ENCODE measurements around the gene CXorf66.
"Not testable (repeated sequence)": the region's sequence is repeated elsewhere in the genome, so short reads cannot be mapped to it uniquely, and the experiment has no call there.

Gene CXorf66

DNA sequence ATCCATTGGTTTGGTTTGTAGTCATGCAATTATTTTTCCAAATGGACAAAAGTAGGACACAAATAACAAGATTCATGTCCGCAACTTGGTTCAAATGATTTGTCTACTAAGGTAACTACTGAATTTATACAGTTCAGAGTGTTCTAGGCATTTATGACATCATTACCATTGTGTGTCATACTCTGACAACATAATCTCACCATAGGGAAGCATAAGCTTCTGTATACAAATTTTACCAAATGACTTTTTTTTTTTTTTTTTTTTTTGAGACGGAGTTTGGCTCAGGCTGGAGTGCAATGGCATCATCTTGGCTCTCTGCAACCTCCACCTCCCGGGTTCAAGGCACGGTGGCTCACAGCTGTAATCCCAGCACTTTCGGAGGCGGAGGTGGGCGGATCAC is at the start of gene CXorf66:
CXorf66 (minus strand) TSS at position 101 of the 400 bp plus-strand sequence; CDS start at position 76, 25 bp downstream.
- no peak for DNase-seq (ENCODE audit: low read depth, low spot score)

GRCh38 chrX:139982856-139983255 is 17.5 kb upstream of the CXorf66 start:
- no peak for DNase-seq (ENCODE audit: low read depth, low spot score)

- DNase-seq (ENCODE audit: low read depth, low spot score) = no peak
Measured at GRCh38 chrX:139974471-139974870, 9.2 kb upstream of the CXorf66 start.

- no peak for DNase-seq (ENCODE audit: low read depth, low spot score)
Measured at GRCh38 chrX:139972629-139973624, 7.6 kb upstream of the CXorf66 start.

DNA sequence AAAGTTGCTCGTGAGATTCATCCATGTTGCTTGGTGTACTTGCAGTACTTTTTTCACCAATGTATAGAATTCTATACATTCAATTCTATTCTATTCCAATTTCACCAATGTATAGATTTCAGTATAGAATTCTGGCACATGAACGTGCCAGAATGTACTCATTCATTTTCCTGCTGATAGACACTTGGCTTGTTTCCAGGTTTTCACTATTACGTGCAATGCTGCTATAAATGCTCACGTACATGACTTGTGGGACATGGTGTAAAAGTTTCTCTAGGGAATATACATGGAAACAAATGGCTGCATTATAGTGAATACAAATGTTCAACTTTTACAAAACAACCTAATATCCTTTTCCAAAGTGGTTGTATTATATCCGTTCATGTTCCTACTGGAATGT is 6.8 kb upstream of the CXorf66 start:
- no peak for DNase-seq (ENCODE audit: low read depth, low spot score)

DNA sequence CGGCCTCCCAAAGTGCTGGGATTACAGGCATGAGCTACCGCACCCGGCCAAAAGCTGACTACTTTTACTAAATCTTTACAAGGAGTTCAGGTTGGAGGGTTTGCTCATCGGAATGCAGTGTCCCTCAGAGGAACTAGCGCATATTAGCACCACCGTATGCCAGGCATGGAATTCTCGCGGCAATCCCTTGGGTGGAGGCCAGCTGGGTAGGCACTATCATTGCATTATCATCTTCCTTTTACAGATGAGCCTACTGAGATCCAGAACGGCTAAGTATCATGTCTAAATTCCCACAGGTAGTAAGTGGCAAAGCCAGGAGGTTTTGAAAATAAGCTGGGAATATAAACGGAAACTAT is 6.1 kb upstream of the CXorf66 start:
- DNase-seq (ENCODE audit: low read depth, low spot score) = no peak

DNA sequence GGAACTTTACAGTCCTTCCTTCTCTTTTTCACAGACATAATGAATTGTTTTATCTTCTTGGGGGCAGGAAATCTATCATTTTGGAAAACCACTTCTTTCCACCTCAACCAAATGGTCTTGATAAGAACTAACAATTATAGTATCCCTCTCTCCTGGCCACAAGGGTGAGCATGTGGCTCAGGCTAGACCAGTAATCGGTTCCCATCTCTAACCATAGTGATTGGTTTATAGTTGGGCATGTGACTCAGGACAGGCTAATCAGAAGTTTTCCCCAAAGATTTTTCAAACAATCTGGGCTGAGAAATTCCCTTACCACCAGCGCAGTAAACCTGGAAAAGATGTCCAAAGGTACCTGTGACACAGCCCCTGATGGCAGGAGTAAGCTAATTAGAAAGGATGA is 4.0 kb upstream of the CXorf66 start:
- no peak for DNase-seq (ENCODE audit: low read depth, low spot score)

DNA sequence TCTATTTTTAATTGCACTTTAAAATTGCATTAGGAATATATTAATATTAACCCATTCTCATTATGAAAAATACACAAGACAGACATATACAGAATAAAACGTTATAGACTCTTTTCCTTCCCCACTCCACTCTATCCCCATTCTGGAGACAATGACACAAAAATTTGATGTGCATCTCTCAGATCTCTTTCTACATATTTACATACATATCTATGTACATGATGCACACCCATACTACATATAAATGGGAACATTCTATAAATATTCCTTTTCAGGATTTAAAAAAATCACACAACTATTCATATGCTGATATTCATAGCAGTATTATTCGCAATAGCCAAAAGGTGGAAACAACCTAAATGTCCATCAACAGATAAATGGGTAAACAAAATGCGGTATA is 2.4 kb upstream of the CXorf66 start:
- no peak for DNase-seq (ENCODE audit: low read depth, low spot score)

- DNase-seq (ENCODE audit: low read depth, low spot score) = no peak
Measured at GRCh38 chrX:139967300-139967699, 2.0 kb upstream of the CXorf66 start.

GRCh38 chrX:139966159-139966558 is 838 bp upstream of the CXorf66 start:
- DNase-seq (ENCODE audit: low read depth, low spot score) = not testable (repeated sequence)

DNA sequence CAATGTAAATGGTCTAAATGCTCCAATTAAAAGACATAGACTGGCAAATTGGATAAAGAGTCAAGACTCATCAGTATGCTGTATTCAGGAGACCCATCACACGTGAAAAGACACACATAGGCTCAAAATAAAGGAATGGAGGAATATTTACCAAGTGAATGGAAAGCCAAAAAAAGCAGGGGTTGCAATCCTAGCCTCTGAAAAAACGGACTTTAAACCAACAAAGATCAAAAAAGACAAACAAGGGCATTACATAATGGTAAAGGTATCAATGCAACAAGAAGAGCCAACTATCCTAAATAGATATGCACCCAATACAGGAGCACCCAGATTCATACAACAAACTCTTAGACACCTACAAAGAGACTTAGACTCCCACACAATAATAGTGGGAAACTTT is 4.2 kb downstream of the CXorf66 start:
- DNase-seq (ENCODE audit: low read depth, low spot score) = not testable (repeated sequence)

GRCh38 chrX:139949703-139950102 is 15.6 kb downstream of the CXorf66 start:
- DNase-seq (ENCODE audit: low read depth, low spot score) = no peak

DNA sequence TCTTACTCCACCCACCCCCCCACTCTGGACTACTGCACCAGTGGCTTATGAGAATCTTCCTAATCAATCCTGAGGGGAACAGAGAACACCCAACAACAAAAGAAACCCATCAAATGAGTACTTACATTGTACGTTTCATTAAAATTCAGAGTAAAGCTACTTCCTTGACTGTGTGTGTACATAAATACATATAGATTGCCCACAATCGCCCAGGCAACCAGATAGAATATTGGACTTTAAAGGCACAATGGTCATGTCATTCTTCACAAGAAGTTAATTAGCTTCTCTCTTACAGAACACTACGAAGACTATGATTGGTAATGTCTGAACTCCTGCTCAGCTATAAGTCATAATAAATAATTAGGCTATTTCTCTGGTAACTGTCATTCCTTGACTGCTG is 20.2 kb downstream of the CXorf66 start:
- DNase-seq (ENCODE audit: low read depth, low spot score) = no peak

- no peak for DNase-seq (ENCODE audit: low read depth, low spot score)
Measured at GRCh38 chrX:139936259-139936658, 29.1 kb downstream of the CXorf66 start.

- DNase-seq (ENCODE audit: low read depth, low spot score) = no peak
Measured at GRCh38 chrX:139933904-139934303, 31.4 kb downstream of the CXorf66 start.

GRCh38 chrX:139932901-139933796 is 32.2 kb downstream of the CXorf66 start, which contains the start of gene ATP11C:
TSS of gene ATP11C (minus strand) at chrX:139933053. CDS start at chrX:139932042, 1,011 bp downstream.
- DNase-seq (ENCODE audit: low read depth, low spot score) = peak; percentile 89

GRCh38 chrX:139932073-139932900 is 33.0 kb downstream of the CXorf66 start:
- DNase-seq (ENCODE audit: low read depth, low spot score) = peak; percentile 72

DNA sequence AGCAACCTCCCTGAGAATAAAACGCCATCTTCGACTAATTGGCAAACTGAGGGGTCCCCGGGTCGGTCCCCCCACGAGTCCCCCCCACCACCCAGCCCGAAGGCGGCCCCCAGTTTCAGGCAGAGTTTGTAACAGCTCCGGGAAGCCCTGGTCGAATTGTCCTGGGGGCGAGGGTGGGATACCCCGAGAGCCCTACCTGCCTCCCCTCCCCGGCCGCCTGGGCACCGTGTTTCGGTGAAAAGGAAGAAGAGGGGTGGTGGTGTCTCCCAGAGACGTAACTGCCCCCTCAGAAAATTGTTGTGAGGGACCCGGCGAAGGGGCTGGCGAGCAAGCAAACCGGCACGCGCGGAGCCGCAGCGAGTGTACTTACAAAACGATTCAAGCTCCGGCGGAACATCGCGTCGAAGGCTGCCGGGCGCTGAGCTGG is 33.7 kb downstream of the CXorf66 start:
- no peak for DNase-seq (ENCODE audit: low read depth, low spot score)

- peak; percentile 27 for DNase-seq (ENCODE audit: low read depth, low spot score)
Measured at GRCh38 chrX:139930916-139931645, 34.2 kb downstream of the CXorf66 start.

DNA sequence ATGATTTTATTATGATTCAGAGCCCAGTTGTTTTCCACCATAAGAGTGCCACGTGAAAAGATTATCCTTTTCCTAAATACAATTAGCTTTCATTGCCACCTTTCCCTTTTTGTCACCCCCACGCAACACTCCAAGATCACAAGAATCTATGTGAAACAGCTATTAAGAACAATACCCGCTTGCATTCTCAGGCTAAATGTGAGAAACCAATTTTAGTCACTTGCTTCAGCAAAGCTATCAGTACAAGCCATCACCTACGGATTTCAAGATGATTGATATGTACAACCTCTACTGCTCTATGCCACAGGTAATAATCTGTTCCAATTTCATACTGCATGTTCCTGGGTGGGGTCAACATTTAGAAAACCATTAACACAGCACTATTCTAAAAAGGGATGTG is 34.9 kb downstream of the CXorf66 start:
- DNase-seq (ENCODE audit: low read depth, low spot score) = no peak

GRCh38 chrX:139929876-139930275 is 35.4 kb downstream of the CXorf66 start:
- no peak for DNase-seq (ENCODE audit: low read depth, low spot score)
